ENCODE results near the gene KIAA1549. TPM values are rescaled to one million over a fixed set of nuclear protein-coding genes. Genes with fewer than 3 reads are reported as not detected.

KIAA1549 gene
- total and polyA plus RNA-seq, 2 of the 8 experiments (the other 6 are each of a cell fraction or from before 2014, with no cell fraction given), result 6.5 to 17.3 TPM

DNA sequence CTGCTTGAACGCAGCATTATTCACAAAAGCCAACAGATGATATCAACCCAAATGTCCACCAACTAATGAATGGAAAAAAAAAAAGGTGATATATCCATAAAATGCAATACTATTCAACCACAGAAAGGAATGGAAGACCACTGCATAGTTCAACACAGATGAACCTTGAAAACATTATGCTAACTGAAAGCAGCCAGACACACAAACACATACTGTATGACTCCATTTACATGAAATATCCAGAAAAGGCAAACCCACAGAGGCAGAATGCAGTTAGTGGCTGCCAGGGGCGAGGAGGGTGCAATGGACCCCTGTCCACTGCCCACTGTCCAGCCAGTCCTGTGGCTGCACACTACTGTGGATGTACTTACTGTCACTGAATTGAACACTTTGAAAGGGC, 36.6 kb downstream of the KIAA1549 start:
- H2BK20ac ChIP-seq (ENCODE audit: low read length), result no peak overlapping the region
- no peaks in the 10 kb centered on the region for H3K36me3 ChIP-seq (ENCODE audit: control insufficient read depth in 2 of 4, insufficient read depth in 4 of 4, low read length in 3 of 4)
- H3K18ac ChIP-seq (ENCODE audit: extremely low read depth, low read length), result no peak overlapping the region
- TF ChIP-seq POLR2A (IDR thresholded peaks at IDR 0.05; ENCODE audit: control extremely low read depth in 1 of 2, low read depth in 2 of 2, low read length in 2 of 2) (no peak), CTBP2 (IDR thresholded peaks at IDR 0.05; ENCODE audit: borderline replicate concordance, insufficient read depth, insufficient read length, low read length) (no peak), SIX5 (IDR thresholded peaks at IDR 0.05; ENCODE audit: low read depth, low read length) (no peak), HDAC6 (IDR thresholded peaks at IDR 0.05; ENCODE audit: low read depth, low read length) (no peak), SP1 (IDR thresholded peaks at IDR 0.05; ENCODE audit: low read depth, low read length) (no peak), CBX8 (IDR thresholded peaks at IDR 0.05; ENCODE audit: borderline replicate concordance, low read depth, low read length) (no peak), POLR2AphosphoS5 (IDR thresholded peaks at IDR 0.05; ENCODE audit: low read depth, low read length) (no peak), CHD1 (IDR thresholded peaks at IDR 0.05; ENCODE audit: low read depth, low read length) (no peak), CEBPB (IDR thresholded peaks at IDR 0.05; ENCODE audit: low read depth, low read length) (no peak)
- H3K4me3 ChIP-seq (ENCODE audit: extremely low read depth in 1 of 4, insufficient read depth in 2 of 4, low read depth in 3 of 4, low read length in 4 of 4), result no peak overlapping the region
- DNase-seq (ENCODE audit: low read depth in 1 of 2, low spot score in 2 of 2) (no peak), FAIRE-seq (no peak)
- no peak overlapping the region for H4K91ac ChIP-seq (replicated peaks; ENCODE audit: insufficient read length, low read length)
- no peaks in the 10 kb centered on the region for H3K9me3 ChIP-seq (ENCODE audit: insufficient read depth in 2 of 2, low read depth in 1 of 2, low read length in 1 of 2)
- H3K23ac ChIP-seq (ENCODE audit: insufficient read length), result no peak overlapping the region
- H3K27me3 ChIP-seq (replicated peaks in 1 of 4; ENCODE audit: control insufficient read depth in 3 of 4, extremely low read depth in 1 of 4, insufficient read depth in 3 of 4, low read length in 3 of 4), result no peaks in the 10 kb centered on the region
- H2AFZ ChIP-seq (ENCODE audit: low read length), result no peak overlapping the region
- no peak overlapping the region for H4K8ac ChIP-seq (ENCODE audit: extremely low read depth, insufficient read depth, low read length)
- H2BK120ac ChIP-seq (replicated peaks; ENCODE audit: low read depth, low read length), result no peak overlapping the region
- H3K27ac ChIP-seq (ENCODE audit: low read depth, low read length), result no peak overlapping the region
- H3K79me1 ChIP-seq (ENCODE audit: low read depth, low read length), result peaks cover 7% of the 10 kb centered on the region
- no peak overlapping the region for H3K9ac ChIP-seq (replicated peaks in 1 of 4; ENCODE audit: extremely low read depth in 1 of 4, low read depth in 3 of 4, low read length in 3 of 4)
- no peak overlapping the region for H2BK15ac ChIP-seq (ENCODE audit: low read length)
- 92% methylated on average over 2 of the region's 2 CpGs; no CpG with 5 or more reads in 1 of the 2 experiments for WGBS, 2 experiments (ENCODE audit: extremely low coverage in 1 of 2, insufficient coverage in 1 of 2, insufficient read length in 1 of 2, insufficient replicate concordance in 2 of 2, low coverage in 1 of 2, low lambda C conversion rate in 2 of 2, missing lambda C conversion rate in 1 of 2)
- H3K4me2 ChIP-seq (ENCODE audit: insufficient read depth in 1 of 2, low read depth in 2 of 2, low read length in 2 of 2), result no peak overlapping the region
- ChIA-PET POLR2A (ENCODE audit: partially characterized antibody) (no interaction called here), CTCF (ENCODE audit: partially characterized antibody) (interaction anchor here (1.6 kb wide), 1 partner anchor 108 kb away, joined by 3 read pairs; no protein-coding TSS in a partner anchor)
- H2BK12ac ChIP-seq (ENCODE audit: low read depth, low read length), result no peak overlapping the region
- H4K20me1 ChIP-seq (replicated peaks in 1 of 2; ENCODE audit: control insufficient read depth in 1 of 2, insufficient read depth in 2 of 2, low read length in 2 of 2), result peaks cover 3 to 7% of the 10 kb centered on the region in 2 experiments
- peaks cover 0 to 35% of the 10 kb centered on the region in 2 experiments; a peak in 2 of 4 replicates for H3K79me2 ChIP-seq (ENCODE audit: control insufficient read depth in 1 of 2, insufficient read depth in 2 of 2, low read length in 2 of 2)
- H2BK5ac ChIP-seq (ENCODE audit: low read depth, low read length), result no peak overlapping the region
- peaks cover 4 to 7% (median 5%) of the 10 kb centered on the region in 4 experiments; a peak in 4 of 7 replicates for H3K4me1 ChIP-seq (replicated peaks in 1 of 4; ENCODE audit: control insufficient read depth in 3 of 4, insufficient read depth in 4 of 4, low read length in 3 of 4)
- H3K23me2 ChIP-seq (ENCODE audit: low read depth, low read length), result no peaks in the 10 kb centered on the region
- no peak overlapping the region for H4K5ac ChIP-seq (ENCODE audit: insufficient read length, low read depth, low read length)
- H2AK5ac ChIP-seq (ENCODE audit: low read depth, low read length), result no peak overlapping the region
- H3K4ac ChIP-seq (replicated peaks; ENCODE audit: insufficient read length, low read depth, low read length), result no peak overlapping the region
- H3K56ac ChIP-seq (replicated peaks; ENCODE audit: insufficient read length, low read depth, low read length), result no peak overlapping the region
- H3K14ac ChIP-seq (ENCODE audit: insufficient read length), result no peak overlapping the region

Data from H1 (cell line).